HCT116 (cell line): ENCODE measurements around the gene COX5B.

ENCODE experiments used
- EZH2 ChIP-seq: fragments of 200-600 bp; sonication (generic); IDR thresholded peaks from 2 replicates; pipeline ENCODE4 v1.6.1; 2017; ENCODE audit warnings: antibody characterized with exemption, mixed run types
- JUND ChIP-seq: IDR thresholded peaks from 2 replicates; pipeline ENCODE4 v1.6.1; 2012
- POLR2AphosphoS5 ChIP-seq: IDR thresholded peaks from 2 replicates; pipeline ENCODE4 v1.6.1; 2011; ENCODE audit warnings: mild to moderate bottlenecking, low read depth, low read length, moderate library complexity
- RAD21 ChIP-seq: IDR thresholded peaks from 2 replicates; pipeline ENCODE4 v1.6.1; 2012; ENCODE audit warnings: low read depth, mild to moderate bottlenecking

DNA sequence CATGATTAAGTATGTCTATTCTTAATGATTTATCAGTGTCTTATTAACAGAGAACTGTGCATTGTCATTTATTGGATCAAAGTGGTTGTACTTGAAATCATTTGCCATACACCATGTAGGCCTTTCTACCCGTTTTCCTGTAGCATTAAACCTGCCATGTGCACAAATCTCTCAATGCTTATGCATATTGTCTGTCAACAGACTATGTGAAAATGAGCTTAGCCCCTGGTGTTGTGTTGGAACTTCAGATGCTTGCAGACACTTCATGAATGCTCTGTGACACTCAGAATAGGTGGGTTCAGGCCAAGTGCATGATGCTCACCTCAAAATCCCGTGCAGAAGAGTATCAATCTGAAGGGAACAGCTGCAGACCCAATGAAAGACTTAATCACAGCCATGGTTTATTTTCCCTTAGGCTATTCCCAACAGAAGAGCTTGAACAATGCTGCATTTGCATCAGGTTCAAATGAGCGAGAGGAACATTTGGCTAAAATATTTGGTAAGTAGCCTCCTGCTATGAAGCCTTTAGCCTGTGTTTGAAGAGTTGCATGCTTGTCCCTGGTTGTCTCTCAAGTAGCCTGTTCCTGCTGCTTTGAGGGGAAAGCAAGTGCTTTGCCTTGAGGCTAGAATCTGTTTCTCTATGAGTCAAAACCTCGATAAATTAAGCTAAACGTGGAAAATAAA, 29.7 kb downstream of the COX5B start:
- TF ChIP-seq RAD21: no peak
- no peak for TF ChIP-seq POLR2AphosphoS5
- TF ChIP-seq EZH2: no peak
- TF ChIP-seq JUND: no peak
